HEK293 (cell line): ENCODE measurements around the gene RAB23.

Experiments used
- HOXA7 ChIP-seq: sonication (generic); formaldehyde crosslinking; IDR thresholded peaks from 2 replicates; pipeline ENCODE4 v1.8.1; 2022; ENCODE audit warnings: missing genetic modification reagents, borderline replicate concordance
- OVOL3 ChIP-seq: fragments of 450-650 bp; formaldehyde crosslinking; IDR thresholded peaks from 2 replicates; pipeline ENCODE4 v1.5.1; 2016; ENCODE audit warnings: missing biosample characterization, missing genetic modification characterization
- PRDM1 ChIP-seq: fragments of 450-650 bp; formaldehyde crosslinking; IDR thresholded peaks from 2 replicates; pipeline ENCODE4; 2016; ENCODE audit warnings: missing biosample characterization, missing genetic modification characterization
- SCRT2 ChIP-seq: fragments of 450-650 bp; formaldehyde crosslinking; IDR thresholded peaks from 2 replicates; pipeline ENCODE4 v1.5.1; 2016; ENCODE audit warnings: missing biosample characterization, missing genetic modification characterization
- SP2 ChIP-seq: fragments of 450-650 bp; formaldehyde crosslinking; IDR thresholded peaks from 2 replicates; pipeline ENCODE4 v1.5.1; 2016; ENCODE audit warnings: missing biosample characterization, missing genetic modification characterization
- TCF7L2 ChIP-seq: IDR thresholded peaks from 2 replicates; pipeline ENCODE4 v1.6.1; 2011; ENCODE audit warnings: low read depth, mild to moderate bottlenecking, inconsistent platforms, low read length, moderate library complexity, borderline replicate concordance
- ZFP37 ChIP-seq: fragments of 450-650 bp; formaldehyde crosslinking; IDR thresholded peaks from 2 replicates; pipeline ENCODE4 v1.5.1; 2016; ENCODE audit warnings: missing biosample characterization, missing genetic modification characterization
- ZNF169 ChIP-seq: fragments of 450-650 bp; formaldehyde crosslinking; IDR thresholded peaks from 2 replicates; pipeline ENCODE4 v1.5.1; 2016; ENCODE audit warnings: missing biosample characterization, missing genetic modification characterization
- ZNF214 ChIP-seq: fragments of 450-650 bp; formaldehyde crosslinking; IDR thresholded peaks from 2 replicates; pipeline ENCODE4 v1.5.1; 2017; ENCODE audit warnings: missing biosample characterization, mild to moderate bottlenecking, missing genetic modification characterization, borderline replicate concordance
- ZNF335 ChIP-seq: fragments of 450-650 bp; formaldehyde crosslinking; conservative IDR thresholded peaks from 2 replicates; pipeline ENCODE4 v1.5.1; 2016; ENCODE audit warnings: missing biosample characterization, missing genetic modification characterization
- ZNF596 ChIP-seq: fragments of 450-650 bp; IDR thresholded peaks from 2 replicates; pipeline ENCODE4 v1.5.0; 2018; ENCODE audit warnings: missing biosample characterization, mild to moderate bottlenecking, missing genetic modification characterization, moderate library complexity
- ZNF624 ChIP-seq: fragments of 450-650 bp; formaldehyde crosslinking; IDR thresholded peaks from 2 replicates; pipeline ENCODE4 v1.5.1; 2017; ENCODE audit warnings: missing biosample characterization, missing genetic modification characterization
- ZNF76 ChIP-seq: fragments of 450-650 bp; formaldehyde crosslinking; IDR thresholded peaks from 2 replicates; pipeline ENCODE4; 2016; ENCODE audit warnings: low read depth, missing biosample characterization, missing genetic modification characterization, borderline replicate concordance
- ZSCAN30 ChIP-seq: fragments of 450-650 bp; IDR thresholded peaks from 2 replicates; pipeline ENCODE4 v1.5.1; 2018; ENCODE audit warnings: missing biosample characterization, mild to moderate bottlenecking, missing genetic modification characterization, moderate library complexity
- TF ChIP-seq, protein P1 (sequence below): fragments of 450-650 bp; formaldehyde crosslinking; conservative IDR thresholded peaks from 2 replicates; pipeline ENCODE4 v1.5.1; 2016; ENCODE audit warnings: low read depth, missing biosample characterization, missing genetic modification characterization
- TF ChIP-seq, protein P2 (sequence below): fragments of 450-650 bp; formaldehyde crosslinking; IDR thresholded peaks from 2 replicates; pipeline ENCODE4 v1.5.1; 2017; ENCODE audit warnings: missing biosample characterization, missing genetic modification characterization
- TF ChIP-seq, protein P3 (sequence below): fragments of 450-650 bp; formaldehyde crosslinking; IDR thresholded peaks from 2 replicates; pipeline ENCODE4 v1.5.1; 2016; ENCODE audit warnings: missing biosample characterization, missing genetic modification characterization
- TF ChIP-seq, protein P4 (sequence below): fragments of 450-650 bp; formaldehyde crosslinking; IDR thresholded peaks from 2 replicates; pipeline ENCODE4 v1.5.1; 2016; ENCODE audit warnings: missing biosample characterization, missing genetic modification characterization, low read depth
- TF ChIP-seq, protein P5 (sequence below): fragments of 450-650 bp; formaldehyde crosslinking; IDR thresholded peaks from 2 replicates; pipeline ENCODE4 v1.5.1; 2016; ENCODE audit warnings: missing biosample characterization, missing genetic modification characterization
- TF ChIP-seq, protein P6 (sequence below): fragments of 450-650 bp; formaldehyde crosslinking; IDR thresholded peaks from 2 replicates; pipeline ENCODE4 v1.5.1; 2016; ENCODE audit warnings: missing biosample characterization, missing genetic modification characterization, borderline replicate concordance

Gene RAB23

DNA sequence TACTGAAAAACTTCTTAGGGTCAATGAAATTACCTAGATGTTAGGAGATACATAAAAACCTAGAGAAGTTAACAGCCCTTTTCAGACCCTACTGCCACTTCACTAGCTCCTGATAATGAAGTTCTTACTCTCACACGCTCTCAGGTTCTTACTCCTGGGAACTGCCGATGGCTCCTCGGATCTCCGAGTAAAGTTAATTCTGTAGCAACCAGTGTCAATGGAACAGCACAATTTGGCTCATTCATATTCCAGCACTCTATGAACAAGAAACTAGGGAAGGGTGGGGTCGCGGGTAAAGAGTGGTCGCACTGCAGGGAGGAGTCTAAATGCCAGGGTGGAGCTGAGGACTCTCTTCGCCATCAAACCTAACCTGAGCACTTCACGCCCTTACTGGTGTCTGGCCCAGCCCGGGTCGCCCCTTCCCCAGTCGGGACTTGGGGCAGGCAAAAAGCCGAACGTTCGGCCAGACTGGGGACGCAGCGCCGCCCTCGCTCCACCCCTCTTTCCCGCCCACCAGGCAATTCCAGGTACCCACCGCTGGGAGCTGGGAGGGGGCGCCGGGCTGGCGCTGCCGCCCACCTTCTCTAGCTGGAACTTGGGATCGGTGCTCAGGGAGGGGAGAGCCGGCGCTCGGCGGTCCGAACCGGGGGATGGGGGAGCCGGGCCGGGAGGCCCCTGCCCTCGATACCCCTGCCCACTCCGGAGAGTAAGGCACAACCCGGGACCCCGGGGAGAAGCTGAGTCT, 744 bp downstream of the RAB23 start (continued):
- no peak for TF ChIP-seq ZSCAN30 (tag by site-specific recombination)
- TF ChIP-seq, protein P1, sequence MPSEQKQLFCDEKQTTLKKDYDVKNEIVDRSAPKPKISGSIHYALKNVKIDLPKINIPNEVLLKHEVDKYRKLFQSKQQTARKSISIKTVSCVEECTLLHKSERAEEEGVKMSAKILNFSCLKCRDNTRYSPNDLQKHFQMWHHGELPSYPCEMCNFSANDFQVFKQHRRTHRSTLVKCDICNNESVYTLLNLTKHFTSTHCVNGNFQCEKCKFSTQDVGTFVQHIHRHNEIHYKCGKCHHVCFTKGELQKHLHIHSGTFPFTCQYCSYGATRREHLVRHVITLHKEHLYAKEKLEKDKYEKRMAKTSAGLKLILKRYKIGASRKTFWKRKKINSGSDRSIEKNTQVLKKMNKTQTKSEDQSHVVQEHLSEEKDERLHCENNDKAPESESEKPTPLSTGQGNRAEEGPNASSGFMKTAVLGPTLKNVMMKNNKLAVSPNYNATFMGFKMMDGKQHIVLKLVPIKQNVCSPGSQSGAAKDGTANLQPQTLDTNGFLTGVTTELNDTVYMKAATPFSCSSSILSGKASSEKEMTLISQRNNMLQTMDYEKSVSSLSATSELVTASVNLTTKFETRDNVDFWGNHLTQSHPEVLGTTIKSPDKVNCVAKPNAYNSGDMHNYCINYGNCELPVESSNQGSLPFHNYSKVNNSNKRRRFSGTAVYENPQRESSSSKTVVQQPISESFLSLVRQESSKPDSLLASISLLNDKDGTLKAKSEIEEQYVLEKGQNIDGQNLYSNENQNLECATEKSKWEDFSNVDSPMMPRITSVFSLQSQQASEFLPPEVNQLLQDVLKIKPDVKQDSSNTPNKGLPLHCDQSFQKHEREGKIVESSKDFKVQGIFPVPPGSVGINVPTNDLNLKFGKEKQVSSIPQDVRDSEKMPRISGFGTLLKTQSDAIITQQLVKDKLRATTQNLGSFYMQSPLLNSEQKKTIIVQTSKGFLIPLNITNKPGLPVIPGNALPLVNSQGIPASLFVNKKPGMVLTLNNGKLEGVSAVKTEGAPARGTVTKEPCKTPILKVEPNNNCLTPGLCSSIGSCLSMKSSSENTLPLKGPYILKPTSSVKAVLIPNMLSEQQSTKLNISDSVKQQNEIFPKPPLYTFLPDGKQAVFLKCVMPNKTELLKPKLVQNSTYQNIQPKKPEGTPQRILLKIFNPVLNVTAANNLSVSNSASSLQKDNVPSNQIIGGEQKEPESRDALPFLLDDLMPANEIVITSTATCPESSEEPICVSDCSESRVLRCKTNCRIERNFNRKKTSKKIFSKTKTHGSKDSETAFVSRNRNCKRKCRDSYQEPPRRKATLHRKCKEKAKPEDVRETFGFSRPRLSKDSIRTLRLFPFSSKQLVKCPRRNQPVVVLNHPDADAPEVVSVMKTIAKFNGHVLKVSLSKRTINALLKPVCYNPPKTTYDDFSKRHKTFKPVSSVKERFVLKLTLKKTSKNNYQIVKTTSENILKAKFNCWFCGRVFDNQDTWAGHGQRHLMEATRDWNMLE (tag by site-specific recombination), result no peak
- TF ChIP-seq HOXA7 (CRISPR knock-in tag), result no peak
- peak; percentile 85 for TF ChIP-seq ZNF335 (tag by site-specific recombination)
- no peak for TF ChIP-seq ZNF214
- TF ChIP-seq, protein P2, sequence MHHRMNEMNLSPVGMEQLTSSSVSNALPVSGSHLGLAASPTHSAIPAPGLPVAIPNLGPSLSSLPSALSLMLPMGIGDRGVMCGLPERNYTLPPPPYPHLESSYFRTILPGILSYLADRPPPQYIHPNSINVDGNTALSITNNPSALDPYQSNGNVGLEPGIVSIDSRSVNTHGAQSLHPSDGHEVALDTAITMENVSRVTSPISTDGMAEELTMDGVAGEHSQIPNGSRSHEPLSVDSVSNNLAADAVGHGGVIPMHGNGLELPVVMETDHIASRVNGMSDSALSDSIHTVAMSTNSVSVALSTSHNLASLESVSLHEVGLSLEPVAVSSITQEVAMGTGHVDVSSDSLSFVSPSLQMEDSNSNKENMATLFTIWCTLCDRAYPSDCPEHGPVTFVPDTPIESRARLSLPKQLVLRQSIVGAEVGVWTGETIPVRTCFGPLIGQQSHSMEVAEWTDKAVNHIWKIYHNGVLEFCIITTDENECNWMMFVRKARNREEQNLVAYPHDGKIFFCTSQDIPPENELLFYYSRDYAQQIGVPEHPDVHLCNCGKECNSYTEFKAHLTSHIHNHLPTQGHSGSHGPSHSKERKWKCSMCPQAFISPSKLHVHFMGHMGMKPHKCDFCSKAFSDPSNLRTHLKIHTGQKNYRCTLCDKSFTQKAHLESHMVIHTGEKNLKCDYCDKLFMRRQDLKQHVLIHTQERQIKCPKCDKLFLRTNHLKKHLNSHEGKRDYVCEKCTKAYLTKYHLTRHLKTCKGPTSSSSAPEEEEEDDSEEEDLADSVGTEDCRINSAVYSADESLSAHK (tag by site-specific recombination), result peak; percentile 13; the same call in 1 of the 2 replicates
- TF ChIP-seq, protein P3, sequence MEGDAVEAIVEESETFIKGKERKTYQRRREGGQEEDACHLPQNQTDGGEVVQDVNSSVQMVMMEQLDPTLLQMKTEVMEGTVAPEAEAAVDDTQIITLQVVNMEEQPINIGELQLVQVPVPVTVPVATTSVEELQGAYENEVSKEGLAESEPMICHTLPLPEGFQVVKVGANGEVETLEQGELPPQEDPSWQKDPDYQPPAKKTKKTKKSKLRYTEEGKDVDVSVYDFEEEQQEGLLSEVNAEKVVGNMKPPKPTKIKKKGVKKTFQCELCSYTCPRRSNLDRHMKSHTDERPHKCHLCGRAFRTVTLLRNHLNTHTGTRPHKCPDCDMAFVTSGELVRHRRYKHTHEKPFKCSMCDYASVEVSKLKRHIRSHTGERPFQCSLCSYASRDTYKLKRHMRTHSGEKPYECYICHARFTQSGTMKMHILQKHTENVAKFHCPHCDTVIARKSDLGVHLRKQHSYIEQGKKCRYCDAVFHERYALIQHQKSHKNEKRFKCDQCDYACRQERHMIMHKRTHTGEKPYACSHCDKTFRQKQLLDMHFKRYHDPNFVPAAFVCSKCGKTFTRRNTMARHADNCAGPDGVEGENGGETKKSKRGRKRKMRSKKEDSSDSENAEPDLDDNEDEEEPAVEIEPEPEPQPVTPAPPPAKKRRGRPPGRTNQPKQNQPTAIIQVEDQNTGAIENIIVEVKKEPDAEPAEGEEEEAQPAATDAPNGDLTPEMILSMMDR (tag by site-specific recombination), result peak; percentile 87
- TF ChIP-seq ZNF624 (tag by site-specific recombination), result no peak
- peak; percentile 57 for TF ChIP-seq SP2 (tag by site-specific recombination)
- no peak for TF ChIP-seq PRDM1 (tag by site-specific recombination)
- TF ChIP-seq, protein P4, sequence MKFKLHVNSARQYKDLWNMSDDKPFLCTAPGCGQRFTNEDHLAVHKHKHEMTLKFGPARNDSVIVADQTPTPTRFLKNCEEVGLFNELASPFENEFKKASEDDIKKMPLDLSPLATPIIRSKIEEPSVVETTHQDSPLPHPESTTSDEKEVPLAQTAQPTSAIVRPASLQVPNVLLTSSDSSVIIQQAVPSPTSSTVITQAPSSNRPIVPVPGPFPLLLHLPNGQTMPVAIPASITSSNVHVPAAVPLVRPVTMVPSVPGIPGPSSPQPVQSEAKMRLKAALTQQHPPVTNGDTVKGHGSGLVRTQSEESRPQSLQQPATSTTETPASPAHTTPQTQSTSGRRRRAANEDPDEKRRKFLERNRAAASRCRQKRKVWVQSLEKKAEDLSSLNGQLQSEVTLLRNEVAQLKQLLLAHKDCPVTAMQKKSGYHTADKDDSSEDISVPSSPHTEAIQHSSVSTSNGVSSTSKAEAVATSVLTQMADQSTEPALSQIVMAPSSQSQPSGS (tag by site-specific recombination), result no peak
- peak; percentile 91 for TF ChIP-seq SCRT2 (tag by site-specific recombination)
- TF ChIP-seq, protein P5, sequence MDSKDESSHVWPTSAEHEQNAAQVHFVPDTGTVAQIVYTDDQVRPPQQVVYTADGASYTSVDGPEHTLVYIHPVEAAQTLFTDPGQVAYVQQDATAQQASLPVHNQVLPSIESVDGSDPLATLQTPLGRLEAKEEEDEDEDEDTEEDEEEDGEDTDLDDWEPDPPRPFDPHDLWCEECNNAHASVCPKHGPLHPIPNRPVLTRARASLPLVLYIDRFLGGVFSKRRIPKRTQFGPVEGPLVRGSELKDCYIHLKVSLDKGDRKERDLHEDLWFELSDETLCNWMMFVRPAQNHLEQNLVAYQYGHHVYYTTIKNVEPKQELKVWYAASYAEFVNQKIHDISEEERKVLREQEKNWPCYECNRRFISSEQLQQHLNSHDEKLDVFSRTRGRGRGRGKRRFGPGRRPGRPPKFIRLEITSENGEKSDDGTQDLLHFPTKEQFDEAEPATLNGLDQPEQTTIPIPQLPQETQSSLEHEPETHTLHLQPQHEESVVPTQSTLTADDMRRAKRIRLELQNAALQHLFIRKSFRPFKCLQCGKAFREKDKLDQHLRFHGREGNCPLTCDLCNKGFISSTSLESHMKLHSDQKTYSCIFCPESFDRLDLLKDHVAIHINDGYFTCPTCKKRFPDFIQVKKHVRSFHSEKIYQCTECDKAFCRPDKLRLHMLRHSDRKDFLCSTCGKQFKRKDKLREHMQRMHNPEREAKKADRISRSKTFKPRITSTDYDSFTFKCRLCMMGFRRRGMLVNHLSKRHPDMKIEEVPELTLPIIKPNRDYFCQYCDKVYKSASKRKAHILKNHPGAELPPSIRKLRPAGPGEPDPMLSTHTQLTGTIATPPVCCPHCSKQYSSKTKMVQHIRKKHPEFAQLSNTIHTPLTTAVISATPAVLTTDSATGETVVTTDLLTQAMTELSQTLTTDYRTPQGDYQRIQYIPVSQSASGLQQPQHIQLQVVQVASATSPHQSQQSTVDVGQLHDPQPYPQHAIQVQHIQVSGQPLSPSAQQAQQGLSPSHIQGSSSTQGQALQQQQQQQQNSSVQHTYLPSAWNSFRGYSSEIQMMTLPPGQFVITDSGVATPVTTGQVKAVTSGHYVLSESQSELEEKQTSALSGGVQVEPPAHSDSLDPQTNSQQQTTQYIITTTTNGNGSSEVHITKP (tag by site-specific recombination), result peak; percentile 82
- 0 out of 2 replicates have a peak, but pooled peaks have one; percentile 30 for TF ChIP-seq ZFP37 (tag by site-specific recombination)
- TF ChIP-seq ZNF76 (tag by site-specific recombination), result peak; percentile 28; the same call in 1 of the 2 replicates
- TF ChIP-seq, protein P6, sequence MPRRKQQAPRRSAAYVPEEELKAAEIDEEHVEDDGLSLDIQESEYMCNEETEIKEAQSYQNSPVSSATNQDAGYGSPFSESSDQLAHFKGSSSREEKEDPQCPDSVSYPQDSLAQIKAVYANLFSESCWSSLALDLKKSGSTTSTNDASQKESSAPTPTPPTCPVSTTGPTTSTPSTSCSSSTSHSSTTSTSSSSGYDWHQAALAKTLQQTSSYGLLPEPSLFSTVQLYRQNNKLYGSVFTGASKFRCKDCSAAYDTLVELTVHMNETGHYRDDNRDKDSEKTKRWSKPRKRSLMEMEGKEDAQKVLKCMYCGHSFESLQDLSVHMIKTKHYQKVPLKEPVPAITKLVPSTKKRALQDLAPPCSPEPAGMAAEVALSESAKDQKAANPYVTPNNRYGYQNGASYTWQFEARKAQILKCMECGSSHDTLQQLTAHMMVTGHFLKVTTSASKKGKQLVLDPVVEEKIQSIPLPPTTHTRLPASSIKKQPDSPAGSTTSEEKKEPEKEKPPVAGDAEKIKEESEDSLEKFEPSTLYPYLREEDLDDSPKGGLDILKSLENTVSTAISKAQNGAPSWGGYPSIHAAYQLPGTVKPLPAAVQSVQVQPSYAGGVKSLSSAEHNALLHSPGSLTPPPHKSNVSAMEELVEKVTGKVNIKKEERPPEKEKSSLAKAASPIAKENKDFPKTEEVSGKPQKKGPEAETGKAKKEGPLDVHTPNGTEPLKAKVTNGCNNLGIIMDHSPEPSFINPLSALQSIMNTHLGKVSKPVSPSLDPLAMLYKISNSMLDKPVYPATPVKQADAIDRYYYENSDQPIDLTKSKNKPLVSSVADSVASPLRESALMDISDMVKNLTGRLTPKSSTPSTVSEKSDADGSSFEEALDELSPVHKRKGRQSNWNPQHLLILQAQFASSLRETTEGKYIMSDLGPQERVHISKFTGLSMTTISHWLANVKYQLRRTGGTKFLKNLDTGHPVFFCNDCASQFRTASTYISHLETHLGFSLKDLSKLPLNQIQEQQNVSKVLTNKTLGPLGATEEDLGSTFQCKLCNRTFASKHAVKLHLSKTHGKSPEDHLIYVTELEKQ (tag by site-specific recombination), result no peak
- TF ChIP-seq TCF7L2, result no peak
- TF ChIP-seq ZNF169, result no peak
- no peak for TF ChIP-seq OVOL3 (tag by site-specific recombination)
- no peak for TF ChIP-seq ZNF596 (tag by site-specific recombination)
